ENCODE data around the gene CASP9. TPM values are rescaled to one million over a fixed set of nuclear protein-coding genes. Genes with fewer than 3 reads are reported as not detected.

CASP9 gene
- polyA plus RNA-seq (2012; ENCODE audit: insufficient read depth, insufficient read length): 9.0 TPM

DNA sequence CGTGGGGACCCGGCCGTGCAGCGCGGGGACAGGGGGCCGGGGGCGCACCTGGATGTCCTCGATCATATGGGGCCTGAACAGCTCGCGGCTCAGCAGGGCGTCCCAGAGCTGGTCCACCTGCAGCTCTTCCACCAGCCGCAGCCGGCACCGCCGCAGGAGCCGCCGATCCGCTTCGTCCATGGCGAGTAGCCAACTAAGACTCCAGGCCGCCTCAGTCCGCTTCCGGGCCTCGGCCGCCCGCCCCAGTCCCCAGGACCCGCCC is at the start of gene CASP9:
Gene CASP9, minus strand, starts transcription at position 195 of the 262 bp plus-strand sequence. Its CDS starts 15 bp downstream, at position 180.
- H3K4me3 ChIP-seq (ENCODE audit: low read length): peak within 1 kb of the TSS; percentile 84
- no peak for DNase-seq (ENCODE audit: low read depth, low spot score)

DNA sequence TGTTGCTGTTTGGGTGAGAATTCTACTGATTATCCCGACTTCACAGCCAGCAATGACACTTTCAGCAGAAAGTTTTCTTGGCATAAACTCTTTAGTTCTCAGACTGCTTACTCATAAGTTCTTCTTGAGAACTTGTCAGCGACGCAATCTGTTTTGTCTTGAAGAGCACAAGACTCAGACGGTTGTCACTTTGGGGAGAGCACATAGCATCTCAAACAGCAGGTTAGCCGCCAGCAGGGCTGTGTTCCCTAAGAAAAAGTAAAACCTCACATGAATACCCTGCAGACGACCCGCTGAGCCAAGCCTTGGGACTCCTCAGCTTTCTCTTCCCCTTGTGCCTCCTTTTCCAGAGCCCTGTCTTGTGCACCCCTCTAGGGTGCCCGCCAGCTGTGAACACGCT is 49.5 kb upstream of the CASP9 start:
- no peak for DNase-seq (ENCODE audit: low read depth, low spot score)
- H3K4me3 ChIP-seq (ENCODE audit: low read length): no peak overlapping the region

DNA sequence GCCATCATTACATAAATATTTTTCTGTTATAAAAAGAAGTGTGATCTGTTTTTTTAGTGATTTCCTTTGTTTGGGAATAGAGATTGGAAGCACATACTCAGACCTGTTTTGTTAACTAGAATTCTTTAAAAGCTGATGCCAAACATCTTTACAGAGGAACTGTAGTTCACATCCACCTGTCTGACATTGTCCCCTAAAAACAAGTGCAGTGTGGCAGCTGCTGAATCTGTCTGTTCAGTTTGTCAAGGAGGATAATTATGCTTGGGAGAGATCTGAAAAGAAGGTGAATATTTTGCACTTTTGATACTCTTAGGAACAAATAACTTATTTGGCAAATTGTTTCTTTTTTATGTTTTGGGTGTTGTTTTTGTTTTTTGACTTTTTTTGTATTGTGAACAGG is 47.3 kb upstream of the CASP9 start:
- DNase-seq (ENCODE audit: low read depth, low spot score): no peak
- H3K4me3 ChIP-seq (ENCODE audit: low read length): no peak overlapping the region

DNA sequence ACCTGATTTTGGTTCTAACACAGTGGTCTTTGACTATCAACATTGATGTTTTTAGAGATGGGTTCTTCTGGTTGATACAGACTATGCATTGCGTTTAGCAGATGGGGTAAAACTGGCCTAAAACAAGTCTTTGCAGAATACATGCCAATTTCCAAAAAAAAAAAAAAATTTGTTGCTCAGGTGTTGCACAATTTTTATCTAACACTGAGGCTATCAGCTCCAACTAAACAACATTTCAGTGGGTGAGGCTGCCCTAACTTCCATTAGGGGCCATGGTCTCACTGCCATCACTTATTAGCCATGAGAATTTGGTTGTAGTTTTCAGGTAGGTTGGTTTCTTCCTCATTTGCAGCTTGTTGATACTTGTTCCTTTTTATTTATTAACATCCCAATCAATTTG is 46.8 kb upstream of the CASP9 start:
- no peak overlapping the region for H3K4me3 ChIP-seq (ENCODE audit: low read length)
- DNase-seq (ENCODE audit: low read depth, low spot score): no peak

DNA sequence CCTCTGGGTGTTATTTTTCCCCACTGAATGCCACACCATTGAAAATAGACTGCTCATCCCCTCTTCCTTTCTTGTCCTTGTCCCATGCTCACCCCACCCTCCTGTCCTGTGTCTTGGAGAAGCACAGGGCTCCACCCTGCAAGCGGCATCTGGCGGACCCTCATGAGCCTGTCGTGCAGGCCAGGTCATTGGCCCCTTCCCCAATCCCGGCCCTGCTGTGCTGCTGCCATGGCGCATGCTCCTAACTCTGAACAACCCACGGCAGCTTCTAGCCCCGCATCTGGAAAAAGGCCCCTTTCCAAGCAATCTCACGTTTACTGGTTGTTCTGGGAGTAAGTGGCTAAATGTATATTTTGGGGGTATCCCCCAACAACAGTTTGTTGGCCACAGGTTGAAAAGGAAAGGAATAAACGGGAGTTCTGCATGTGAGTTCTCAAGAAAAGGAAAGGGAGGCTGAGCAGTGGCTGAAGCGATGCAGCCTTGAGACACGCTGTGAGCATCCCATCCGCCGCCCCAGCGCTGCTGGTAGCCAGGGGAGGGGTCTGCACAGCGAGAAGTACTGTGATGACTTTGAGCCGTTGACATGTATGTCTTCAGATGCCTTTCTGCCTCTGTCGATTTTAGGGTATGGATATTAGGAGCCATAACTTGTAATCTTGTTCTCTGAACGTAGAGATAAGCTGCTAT is 44.5 kb upstream of the CASP9 start:
- DNase-seq (ENCODE audit: low read depth, low spot score): no peak
- H3K4me3 ChIP-seq (ENCODE audit: low read length): no peak overlapping the region

DNA sequence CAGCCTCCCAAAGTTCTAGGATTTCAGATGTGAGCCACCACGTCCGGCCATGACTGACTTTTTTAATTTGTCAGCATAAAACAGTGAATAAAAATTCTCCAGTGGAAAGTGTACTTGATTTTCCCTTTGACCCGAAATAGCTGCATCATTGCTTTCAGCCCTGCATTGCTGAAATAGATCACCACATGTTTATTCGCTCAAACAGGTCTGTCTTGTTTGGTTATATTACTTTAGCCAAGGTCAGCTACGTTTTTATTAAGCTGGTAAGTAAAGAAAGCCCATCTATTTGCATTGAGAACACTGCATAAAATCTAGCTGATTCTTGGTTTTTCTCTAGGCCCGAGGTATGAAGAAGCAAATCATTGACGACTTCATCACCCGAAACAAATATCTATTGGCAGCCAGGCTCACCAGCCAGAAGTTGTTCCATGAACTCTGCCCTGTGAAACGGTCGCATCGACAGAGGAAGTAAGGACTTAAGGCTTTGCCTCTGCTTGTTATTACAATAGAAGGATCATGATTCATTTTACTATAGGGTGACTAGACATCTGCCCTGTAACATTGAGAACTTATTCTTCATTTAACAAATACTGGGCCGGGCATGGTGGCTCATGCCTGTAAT is 35.3 kb upstream of the CASP9 start:
- no peak overlapping the region for H3K4me3 ChIP-seq (ENCODE audit: low read length)
- no peak for DNase-seq (ENCODE audit: low read depth, low spot score)

DNA sequence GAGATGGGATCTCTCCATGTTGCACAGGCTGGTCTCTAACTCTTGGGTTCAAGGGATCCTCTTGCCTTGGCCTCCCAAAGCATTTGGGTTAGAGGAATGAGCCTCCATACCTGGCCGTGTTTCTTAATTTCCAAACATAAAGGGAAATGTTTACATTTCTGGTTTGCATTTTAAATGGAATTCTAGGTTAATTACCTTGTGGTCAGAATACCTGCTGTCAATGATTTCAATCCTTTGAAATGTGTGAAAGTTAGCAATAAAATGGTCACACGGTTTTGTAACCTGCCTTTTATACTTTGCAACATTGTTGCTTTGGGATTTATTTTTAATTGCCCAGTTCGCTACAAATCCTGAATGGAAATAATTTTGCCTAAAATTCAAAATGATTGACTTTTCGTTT is 34.5 kb upstream of the CASP9 start:
- no peak overlapping the region for H3K4me3 ChIP-seq (ENCODE audit: low read length)
- DNase-seq (ENCODE audit: low read depth, low spot score): no peak

DNA sequence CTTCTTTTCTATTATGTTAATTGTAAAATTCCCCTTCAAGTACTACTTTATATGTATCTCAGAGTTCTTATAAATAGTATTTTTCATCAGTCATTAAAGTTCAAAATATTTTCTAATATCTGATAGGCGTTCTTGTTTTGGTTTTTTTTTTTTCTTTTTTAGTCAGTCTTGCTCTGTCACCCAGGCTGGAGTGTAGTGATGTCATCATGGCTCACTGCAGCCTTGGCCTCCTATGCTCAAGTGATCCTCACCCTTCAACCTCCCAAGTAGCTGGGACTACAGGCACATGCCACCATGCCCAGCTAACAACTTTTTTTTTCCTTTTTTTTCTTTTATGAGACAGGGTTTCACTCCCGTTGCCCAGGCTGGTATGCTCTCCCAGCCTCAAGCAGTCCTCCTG is 33.6 kb upstream of the CASP9 start:
- no peak overlapping the region for H3K4me3 ChIP-seq (ENCODE audit: low read length)
- no peak for DNase-seq (ENCODE audit: low read depth, low spot score)

DNA sequence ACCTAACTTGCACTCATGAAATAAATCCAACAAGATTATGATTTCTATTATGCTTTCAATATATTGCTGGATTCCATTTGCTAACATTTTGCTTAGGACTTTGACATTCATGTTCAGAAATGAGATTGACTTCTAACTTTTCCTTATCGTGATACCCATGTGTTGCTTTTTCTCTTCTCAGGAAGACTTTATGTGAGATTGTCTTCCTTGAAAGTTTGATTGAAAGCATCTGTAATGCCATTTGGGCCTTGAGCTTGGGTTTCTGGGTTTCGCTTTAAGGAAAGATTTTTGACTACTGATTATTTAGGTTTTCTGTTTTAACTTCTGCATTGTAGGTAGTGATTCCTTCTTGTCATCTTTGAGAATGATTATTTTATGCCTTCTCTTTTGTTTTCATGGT is 33.0 kb upstream of the CASP9 start:
- DNase-seq (ENCODE audit: low read depth, low spot score): no peak

DNA sequence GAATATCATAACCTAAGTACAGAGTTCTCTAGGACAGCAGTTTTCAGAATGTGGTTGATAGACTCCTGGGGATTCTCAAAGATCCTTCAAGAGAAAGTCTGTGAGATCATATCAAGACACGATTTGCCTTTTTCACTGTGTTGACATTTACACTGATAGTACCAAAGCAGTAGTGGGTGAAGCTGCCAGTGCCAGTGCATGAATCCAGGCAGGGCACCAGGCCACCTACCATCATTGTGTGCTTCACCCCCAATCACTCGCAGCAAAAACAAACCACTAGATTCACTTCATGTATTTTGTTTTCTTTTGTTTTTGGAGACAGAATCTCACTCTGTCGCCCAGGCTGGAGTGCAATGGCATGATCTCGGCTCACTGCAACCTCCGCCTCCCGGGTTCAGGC is 26.6 kb upstream of the CASP9 start:
- no peak for DNase-seq (ENCODE audit: low read depth, low spot score)
- no peak overlapping the region for H3K4me3 ChIP-seq (ENCODE audit: low read length)

More for the DNA sequence above, 33.0 kb upstream of the CASP9 start:
- H3K4me3 ChIP-seq (ENCODE audit: low read length): no peak overlapping the region

DNA sequence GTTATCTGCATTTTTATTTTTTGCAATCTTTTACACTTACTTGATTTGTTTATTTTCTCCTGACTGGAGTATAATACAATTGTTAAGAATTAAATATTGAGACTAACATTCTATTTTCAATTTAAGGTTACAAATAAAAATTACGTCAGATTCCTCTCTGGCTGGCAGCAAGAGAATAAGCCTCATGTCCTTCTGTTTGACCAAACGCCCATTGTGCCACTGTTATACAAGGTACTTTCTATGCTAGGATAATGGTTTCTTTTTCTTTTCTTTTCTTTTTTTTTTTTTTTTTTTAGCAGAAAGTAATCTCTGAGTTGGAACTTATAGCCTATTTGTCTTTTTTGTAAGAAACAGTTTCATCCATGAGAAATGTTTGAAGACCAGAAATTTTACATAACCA is 22.6 kb upstream of the CASP9 start:
- DNase-seq (ENCODE audit: low read depth, low spot score): no peak
- no peak overlapping the region for H3K4me3 ChIP-seq (ENCODE audit: low read length)

DNA sequence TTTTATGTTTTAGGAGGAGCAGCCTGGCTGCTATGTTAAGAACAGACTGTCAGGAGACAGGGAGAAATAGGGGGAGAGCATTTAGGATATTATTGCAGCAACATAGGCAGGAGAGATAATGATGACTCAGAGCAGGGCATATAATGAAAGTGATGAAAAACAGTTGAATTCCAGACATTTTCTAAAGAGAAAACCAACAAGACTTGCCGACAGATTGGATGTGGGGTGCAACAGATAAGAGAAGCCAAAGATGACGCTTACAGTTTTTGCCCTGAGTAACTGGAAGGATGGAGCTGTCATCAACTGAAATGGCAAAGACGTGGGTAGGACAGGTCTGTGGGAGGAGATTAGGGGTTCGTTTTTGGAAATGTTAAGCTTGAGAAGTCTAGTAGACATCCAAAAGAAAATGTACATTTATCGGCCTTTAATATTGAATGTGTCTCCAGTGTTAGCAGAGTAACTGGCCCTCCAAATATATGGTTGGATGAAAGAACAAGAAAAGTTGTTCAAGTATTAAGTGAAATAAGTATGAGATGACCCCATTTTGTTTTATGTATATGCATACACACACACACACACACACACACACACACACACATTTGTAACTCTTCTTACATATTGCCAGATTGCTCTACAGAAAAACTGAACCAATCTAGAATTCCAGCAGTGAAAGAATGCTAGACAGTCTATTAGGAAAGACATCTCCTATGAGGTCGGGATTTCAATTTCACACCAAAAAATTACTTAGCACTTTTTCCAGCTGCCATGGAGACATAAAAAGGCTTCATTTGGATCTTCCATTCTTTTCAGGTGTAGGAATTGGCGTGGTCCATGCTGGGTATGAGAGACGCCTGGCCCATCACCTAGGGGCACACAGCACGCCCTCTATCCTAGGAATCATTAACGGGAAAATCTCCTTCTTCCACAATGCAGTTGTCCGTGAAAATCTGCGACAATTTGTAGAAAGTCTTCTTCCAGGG is 19.9 kb upstream of the CASP9 start:
- H3K4me3 ChIP-seq (ENCODE audit: low read length): no peak overlapping the region
- no peak for DNase-seq (ENCODE audit: low read depth, low spot score)

DNA sequence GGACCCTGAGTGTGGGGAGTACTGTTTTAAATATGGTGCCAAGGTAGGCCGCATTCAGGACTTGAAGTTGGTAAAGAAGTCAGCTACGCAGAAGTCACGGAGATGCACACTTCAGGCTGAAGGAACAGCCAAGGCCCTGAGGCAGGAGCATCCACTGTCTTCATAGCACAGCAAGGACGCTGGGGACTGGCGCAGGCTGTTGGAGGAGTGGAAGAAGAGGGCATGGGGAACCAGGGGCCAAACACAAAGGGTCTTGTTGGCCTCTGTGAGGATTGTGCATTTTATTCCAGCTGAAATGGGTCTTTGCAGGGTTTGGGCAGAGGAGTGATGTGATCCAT is 19.2 kb upstream of the CASP9 start:
- H3K4me3 ChIP-seq (ENCODE audit: low read length): no peak overlapping the region
- DNase-seq (ENCODE audit: low read depth, low spot score): no peak

DNA sequence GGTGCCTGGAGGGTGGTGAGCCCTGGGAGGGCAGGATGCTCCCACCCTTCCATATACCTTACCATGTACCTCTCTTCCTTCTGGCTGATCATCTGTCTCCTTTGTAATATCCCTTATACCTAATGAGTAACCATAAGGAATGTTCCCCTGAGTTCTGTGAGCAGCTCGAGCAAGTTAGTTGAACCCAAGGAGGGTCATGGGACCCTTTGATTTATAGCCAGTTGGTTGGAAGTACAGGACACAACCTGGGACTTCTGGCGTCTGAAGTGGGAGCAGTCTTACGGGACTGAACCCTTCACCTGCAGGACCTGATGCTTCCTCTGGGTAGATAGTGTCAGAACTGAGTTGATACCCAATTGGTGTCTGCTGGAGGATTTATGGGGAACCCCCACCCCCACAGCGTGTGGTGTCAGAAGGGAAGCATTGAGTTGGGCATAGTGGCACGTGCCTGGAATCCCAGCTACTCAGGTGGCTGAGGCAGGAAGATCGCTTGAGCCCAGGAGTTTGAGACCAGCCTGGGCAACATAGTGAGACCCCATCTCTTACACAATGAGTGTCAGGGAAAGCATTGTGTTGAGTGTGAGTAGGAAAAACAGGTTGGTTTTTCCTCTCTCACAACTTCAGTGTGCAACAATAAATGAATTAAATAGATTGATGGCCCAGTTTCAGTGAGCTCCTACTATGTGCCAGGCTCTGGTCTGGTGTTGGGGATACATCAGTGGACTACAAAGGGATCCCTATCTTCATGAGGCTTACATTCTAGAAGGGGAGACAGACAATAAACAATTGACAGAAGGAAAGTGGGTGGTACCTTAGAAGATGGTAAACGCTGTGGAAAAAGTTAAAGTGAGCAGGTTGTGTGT is 18.6 kb upstream of the CASP9 start:
- no peak overlapping the region for H3K4me3 ChIP-seq (ENCODE audit: low read length)
- DNase-seq (ENCODE audit: low read depth, low spot score): no peak

DNA sequence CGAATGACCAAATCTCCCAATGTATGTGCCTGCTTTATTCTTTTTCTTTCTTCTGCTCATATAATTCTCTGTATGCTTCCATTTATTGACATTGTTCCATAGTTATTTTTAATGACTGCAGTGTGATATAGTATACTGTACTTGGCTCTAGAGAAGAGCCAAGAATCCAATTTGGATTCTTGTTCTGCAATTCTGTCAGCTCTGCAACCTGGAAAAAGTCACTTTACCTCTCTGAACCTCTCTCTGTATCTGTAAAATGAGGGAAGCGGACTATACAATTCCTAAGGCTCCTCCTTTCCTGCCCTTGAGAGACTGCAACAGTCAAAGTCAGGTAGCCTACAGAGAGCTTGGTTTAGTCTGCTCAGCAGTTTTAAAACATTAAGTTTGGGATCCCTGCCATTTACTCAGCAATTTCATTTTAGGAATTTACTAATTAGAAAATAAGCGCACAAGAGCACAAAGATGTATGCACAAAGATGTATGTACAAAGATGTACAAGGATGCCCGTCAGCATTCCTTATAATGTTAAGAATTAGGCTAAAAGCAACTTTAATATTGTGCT is 17.3 kb upstream of the CASP9 start:
- no peak for DNase-seq (ENCODE audit: low read depth, low spot score)
- H3K4me3 ChIP-seq (ENCODE audit: low read length): no peak overlapping the region

DNA sequence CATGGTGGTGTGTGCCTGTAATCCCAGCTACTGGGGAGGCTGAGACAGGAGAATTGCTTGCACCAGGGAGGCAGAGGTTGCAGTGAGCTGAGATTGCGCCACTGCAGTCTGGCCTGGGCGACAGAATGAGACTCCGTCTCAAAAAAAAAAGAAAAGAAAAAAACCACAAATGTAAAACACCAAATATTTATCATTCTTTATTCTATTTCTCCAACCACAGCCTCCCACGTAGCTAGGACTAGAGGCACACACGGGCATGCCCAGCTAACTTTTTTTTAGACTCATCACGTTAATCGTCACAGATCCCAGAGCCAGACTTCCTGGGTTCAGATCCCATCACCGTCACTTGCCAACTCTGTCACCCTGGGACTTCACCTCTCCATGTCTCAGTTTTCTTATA is 16.2 kb upstream of the CASP9 start:
- DNase-seq (ENCODE audit: low read depth, low spot score): no peak
- no peak overlapping the region for H3K4me3 ChIP-seq (ENCODE audit: low read length)

DNA sequence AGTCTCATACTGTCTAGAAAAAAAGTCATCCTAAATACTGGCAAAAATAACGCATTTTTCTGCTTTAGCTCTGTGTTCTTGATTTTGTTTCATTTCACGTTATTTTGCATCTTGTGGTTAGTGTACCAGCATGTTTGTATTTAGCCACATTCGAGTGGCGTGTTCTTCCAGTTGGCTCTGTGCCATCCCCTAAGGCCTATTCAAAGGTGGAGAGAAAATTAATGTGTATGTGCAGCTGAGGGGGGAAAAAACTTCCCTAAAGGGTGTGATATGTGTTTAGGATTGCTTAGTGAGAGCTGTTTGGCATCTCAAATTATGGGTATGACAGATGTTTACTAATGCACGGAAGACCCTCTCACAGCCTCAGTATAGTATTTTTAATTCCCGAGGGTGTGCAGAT is 14.8 kb upstream of the CASP9 start:
- no peak for DNase-seq (ENCODE audit: low read depth, low spot score)

DNA sequence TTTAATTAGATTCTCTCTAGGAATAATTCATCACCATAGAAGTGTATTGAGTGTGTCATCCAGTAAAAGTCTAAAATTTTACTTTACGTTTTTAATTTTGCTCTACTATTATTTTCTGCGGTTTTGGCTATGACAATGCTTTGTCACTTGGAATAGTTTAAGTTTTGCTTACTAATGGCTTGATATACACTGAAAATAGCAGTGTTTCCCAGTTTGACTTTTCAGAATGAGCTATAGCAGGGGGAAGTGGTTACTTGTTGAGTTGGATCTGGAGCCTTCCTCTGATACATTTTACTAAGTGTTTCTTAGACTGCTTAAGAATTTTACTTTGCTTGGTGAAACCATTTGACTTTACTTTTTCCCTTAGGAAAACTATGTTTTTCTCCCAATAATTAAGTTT is 7.7 kb upstream of the CASP9 start:
- H3K4me3 ChIP-seq (ENCODE audit: low read length): no peak overlapping the region
- DNase-seq (ENCODE audit: low read depth, low spot score): no peak

More for the DNA sequence above, 14.8 kb upstream of the CASP9 start:
- H3K4me3 ChIP-seq (ENCODE audit: low read length): no peak overlapping the region

DNA sequence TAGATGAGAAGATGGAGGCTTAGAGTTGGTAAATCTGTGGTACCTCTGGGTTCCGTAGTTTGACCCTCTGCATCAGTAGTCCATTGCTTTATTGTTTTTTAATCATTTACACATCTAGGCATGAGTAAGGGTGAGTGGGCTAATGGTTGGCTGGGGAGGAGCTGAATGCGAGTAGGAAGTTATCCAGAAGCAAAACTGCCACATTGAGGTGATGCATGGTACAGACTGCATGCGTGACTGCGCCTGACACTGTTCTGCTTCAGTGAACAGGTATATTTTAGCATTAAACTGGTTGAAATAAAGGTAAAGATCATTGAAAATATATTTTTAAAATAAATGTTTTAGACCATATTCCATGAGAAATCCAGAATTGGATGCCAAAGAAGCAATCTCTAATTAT is 7.0 kb upstream of the CASP9 start:
- no peak for DNase-seq (ENCODE audit: low read depth, low spot score)
- H3K4me3 ChIP-seq (ENCODE audit: low read length): no peak overlapping the region
